Fibroblast of villous mesenchyme (primary cell): Measurements from ENCODE around the gene MYO10. TPM values are rescaled to one million over a fixed set of nuclear protein-coding genes. Genes with fewer than 3 reads are reported as not detected.
A peak's percentile ranks its signal among the peaks of the same experiment; 100 is the strongest.

Experiments
- DNase-seq: peaks from one replicate; pipeline ENCODE4 v3.0.0-alpha.2; 2010; ENCODE audit warnings: low read depth
- H3K4me3 ChIP-seq: 2 replicates; pipeline ENCODE4 v1.5.1; 2011; ENCODE audit warnings: low read depth, mild to moderate bottlenecking, low read length
- CTCF ChIP-seq: IDR thresholded peaks from 2 replicates; pipeline ENCODE4 v1.5.1; 2012; ENCODE audit warnings: low read depth, mild to moderate bottlenecking, low read length; ENCODE audit not compliant: insufficient read depth
- total RNA-seq: library from RNA; depleted of rRNA; stranded (reverse); fragments of >200 nt; gene quantifications from 2 replicates; pipeline ENCODE4 v1.2.3, GENCODE V29; 2012

The MYO10 gene
- total RNA-seq, 1 donor = 36.7 TPM

- peak; percentile 86 for DNase-seq
- H3K4me3 ChIP-seq = no peak overlapping the region
- TF ChIP-seq CTCF = no peak
These were observed 69.1 kb downstream of the MYO10 start for GRCh38 chr5:16866795-16867576.

GRCh38 chr5:16866273-16866672, 69.8 kb downstream of the MYO10 start:
- peak; percentile 45 for DNase-seq
- H3K4me3 ChIP-seq = no peak overlapping the region
- no peak for TF ChIP-seq CTCF

GRCh38 chr5:16865151-16865550, 70.9 kb downstream of the MYO10 start:
- H3K4me3 ChIP-seq = no peak overlapping the region
- no peak for DNase-seq
- TF ChIP-seq CTCF = no peak

GRCh38 chr5:16864631-16865131, 71.4 kb downstream of the MYO10 start:
- H3K4me3 ChIP-seq = no peak overlapping the region
- peak; percentile 66 for DNase-seq
- no peak for TF ChIP-seq CTCF

GRCh38 chr5:16863469-16863946, 72.6 kb downstream of the MYO10 start:
- no peak overlapping the region for H3K4me3 ChIP-seq
- no peak for DNase-seq
- TF ChIP-seq CTCF = no peak

GRCh38 chr5:16862777-16863176, 73.3 kb downstream of the MYO10 start:
- no peak for DNase-seq
- TF ChIP-seq CTCF = no peak

More at GRCh38 chr5:16862777-16863176, 73.3 kb downstream of the MYO10 start:
- no peak overlapping the region for H3K4me3 ChIP-seq
